K562 (cell line): ENCODE measurements around the gene ABCD3. TPM values are rescaled to one million over a fixed set of nuclear protein-coding genes. Genes with fewer than 3 reads are reported as not detected.
"Not testable (repeated sequence)": the region's sequence is repeated elsewhere in the genome, so short reads cannot be mapped to it uniquely, and the experiment has no call there.

Experiments used
- ATAC-seq: fragments of 200-7000 bp; cut with Tn5 transposase; 3 replicates; pipeline ENCODE4 v1.9.1; 2020; ENCODE audit warnings: moderate library complexity
- BruUV-seq: library from RNA; stranded (reverse); fragments of 400-500 nt; replicated peaks from 2 replicates; lab custom pipeline; 2021; lab: Mats Ljungman, UMichigan
- CTCF ChIA-PET: fragments of 300-600 bp; formaldehyde crosslinking; extraction: SDS; loops from one replicate; lab custom pipeline; 2021; ENCODE audit warnings: low intra/inter-chr PET ratio; lab: Yijun Ruan, JAX
- POLR2A ChIA-PET: fragments of 300-600, 350-650 bp; sonication (Branson Sonifier 250); formaldehyde crosslinking; extraction: SDS; loops from one replicate; lab custom pipeline; 2021; ENCODE audit warnings: antibody characterized with exemption, inconsistent platforms; lab: Yijun Ruan, JAX
- DNase-seq, 4 experiments: peaks; one replicate each; pipeline versions ENCODE4 v3.0.0 to v3.0.0-alpha.2; 2011 to 2018; ENCODE audit warnings: low spot score in 3 of 4, mixed read lengths in 3 of 4; ENCODE audit errors: extremely low read depth in 1 of 4
- FAIRE-seq: peaks from 2 replicates; lab custom pipeline; 2011; peaks lifted over from hg19 to GRCh38; lab: Jason Lieb, UNC
- H2AFZ ChIP-seq: 2 replicates; pipeline ENCODE4 v1.6.0; 2011; ENCODE audit warnings: low read depth, low read length, control low read depth, inconsistent platforms
- H3K27ac ChIP-seq: fragments of 200-600 bp; 3 replicates; pipeline ENCODE4 v1.8.0; 2011; ENCODE audit warnings: low read depth, mild to moderate bottlenecking, control low read depth, inconsistent platforms, low read length, moderate library complexity, mixed read lengths; ENCODE audit errors: extremely low read depth
- H3K27me3 ChIP-seq, 2 experiments: fragments of 300-600 bp in 1 of 2; 2 replicates in 1 of 2; 3 replicates in 1 of 2; pipeline versions ENCODE4 v1.6.0 to v1.8.0; 2011; ENCODE audit warnings: inconsistent platforms in 2 of 2, low read length in 2 of 2, mild to moderate bottlenecking in 1 of 2, mixed read lengths in 1 of 2, moderate library complexity in 1 of 2; ENCODE audit not compliant: control insufficient read depth in 2 of 2, insufficient read depth in 2 of 2
- H3K36me3 ChIP-seq: fragments of 300-600 bp; 3 replicates; pipeline ENCODE4 v1.8.0; 2011; ENCODE audit warnings: mild to moderate bottlenecking, low read length, inconsistent platforms; ENCODE audit not compliant: control insufficient read depth, insufficient read depth
- H3K4me1 ChIP-seq, 2 experiments: fragments of 200-600 bp in 1 of 2; replicated peaks in 1 of 2; 2 replicates in 1 of 2; 3 replicates in 1 of 2; pipeline versions ENCODE4 v1.5.1 to v1.8.0; 2011; ENCODE audit warnings: inconsistent platforms in 2 of 2, low read length in 2 of 2, mild to moderate bottlenecking in 1 of 2, mixed read lengths in 1 of 2, moderate library complexity in 1 of 2; ENCODE audit not compliant: control insufficient read depth in 2 of 2, insufficient read depth in 2 of 2
- H3K4me2 ChIP-seq: 2 replicates; pipeline ENCODE4 v1.6.1; 2011; ENCODE audit warnings: low read length, control low read depth, inconsistent platforms, mixed read lengths; ENCODE audit not compliant: insufficient read depth
- H3K4me3 ChIP-seq: fragments of 200-600 bp; sonication (generic), shearing (Covaris generic); 2 replicates; pipeline ENCODE4 v1.5.1; 2016; ENCODE audit warnings: control low read depth, inconsistent platforms
- H3K79me2 ChIP-seq: fragments of 200-600 bp; 3 replicates; pipeline ENCODE4 v1.8.0; 2011; ENCODE audit warnings: low read length, inconsistent platforms; ENCODE audit not compliant: control insufficient read depth, insufficient read depth
- H3K9ac ChIP-seq, 2 experiments: 2 replicates each; pipeline versions ENCODE4 v1.6.0 to v1.6.1; 2011; ENCODE audit warnings: low read depth in 2 of 2, low read length in 2 of 2, control low read depth in 1 of 2, inconsistent platforms in 1 of 2, mild to moderate bottlenecking in 1 of 2, mixed read lengths in 1 of 2; ENCODE audit not compliant: insufficient read depth in 1 of 2
- H3K9me1 ChIP-seq: one replicate; pipeline ENCODE4 v1.6.0; 2011; ENCODE audit warnings: inconsistent platforms, mild to moderate bottlenecking, low read length, moderate library complexity; ENCODE audit not compliant: control insufficient read depth, insufficient read depth
- H3K9me3 ChIP-seq: replicated peaks from 2 replicates; pipeline ENCODE4 v1.5.1; 2011; ENCODE audit warnings: low read depth, low read length, inconsistent platforms; ENCODE audit not compliant: control insufficient read depth, insufficient read depth
- H4K20me1 ChIP-seq: replicated peaks from 2 replicates; pipeline ENCODE4 v1.6.1; 2011; ENCODE audit warnings: low read length, inconsistent platforms, mixed read lengths; ENCODE audit not compliant: control insufficient read depth, insufficient read depth
- CHD1 ChIP-seq: fragments of 200-600 bp; sonication (generic); IDR thresholded peaks from one replicate; pipeline ENCODE4 v1.6.1; 2012; ENCODE audit warnings: mild to moderate bottlenecking, moderate library complexity, low read length, inconsistent platforms
- NUFIP1 ChIP-seq: fragments of 450-650 bp; IDR thresholded peaks from 2 replicates; pipeline ENCODE4 v1.6.1; 2018; ENCODE audit not compliant: partially characterized antibody
- STAG1 ChIP-seq: sonication (generic); formaldehyde crosslinking; IDR thresholded peaks from 2 replicates; pipeline ENCODE4 v1.5.0; 2020; ENCODE audit warnings: missing genetic modification reagents, borderline replicate concordance
- TAF9B ChIP-seq: fragments of 450-650 bp; IDR thresholded peaks from 2 replicates; pipeline ENCODE4 v1.6.1; 2018; ENCODE audit warnings: mild to moderate bottlenecking; ENCODE audit not compliant: partially characterized antibody
- ZNF57 ChIP-seq: fragments of 450-650 bp; formaldehyde crosslinking; IDR thresholded peaks from 2 replicates; pipeline ENCODE4 v1.4.0; 2020; ENCODE audit warnings: mild to moderate bottlenecking, moderate library complexity
- WGBS: fragments of 100-300 bp; shearing (Covaris generic); methylation state at CpG from one replicate; pipeline ENCODE4 v1.1.6; 2016; ENCODE audit warnings: low coverage, mixed read lengths; ENCODE audit not compliant: insufficient coverage; ENCODE audit errors: missing lambda C conversion rate; 5-methylcytosine and 5-hydroxymethylcytosine counted together
- in situ Hi-C: fragments of 300-500 bp; cut with MboI; formaldehyde crosslinking; loops from 4 replicates; pipeline ENCODE4 v1.15.0; 2018; ENCODE audit warnings: inconsistent platforms, mixed read lengths
- intact Hi-C: fragments of 100-400 bp; cut with micrococcal nuclease; formaldehyde crosslinking; loops from 2 replicates; pipeline ENCODE4 v1.14.2; 2022
- polyA plus RNA-seq, 8 experiments: library from polyadenylated mRNA; depleted of rRNA in 4 of 8; stranded (reverse) in 5 of 8; unstranded in 3 of 8; fragments of >200 nt; fragmentation: Nextera tagmentation in 2 of 8; fragmentation: Illumina TruSeq in 1 of 8; extraction: Ambion mirVana in 2 of 8; extraction: Trizol in 1 of 8; gene quantifications; 2 replicates each; pipeline versions ENCODE4 v1.2.1 to v1.2.3, GENCODE V29; 2011 to 2014; ENCODE audit warnings: inconsistent platforms in 1 of 8, missing spikeins in 1 of 8
- total RNA-seq, 7 experiments: library from RNA; depleted of rRNA in 6 of 7; stranded (reverse); fragments of >200 nt in 6 of 7; fragmentation: Illumina TruSeq in 2 of 7; extraction: Trizol in 2 of 7; gene quantifications; 2 replicates each; pipeline versions ENCODE4 v1.2.1 to v1.2.3, GENCODE V29; 2011 to 2021; ENCODE audit warnings: low replicate concordance in 1 of 7
- TF ChIP-seq, protein P1 (sequence below): fragments of 450-650 bp; formaldehyde crosslinking; conservative IDR thresholded peaks from 2 replicates; pipeline ENCODE4 v1.4.0; 2022; ENCODE audit warnings: mild to moderate bottlenecking, missing genetic modification characterization
- TF ChIP-seq, protein P2 (sequence below): fragments of 250-450 bp; sonication (Bioruptor Pico); IDR thresholded peaks from 2 replicates; pipeline ENCODE4 v1.5.0; 2021
- TF ChIP-seq, protein P3 (sequence below), 2 experiments: IDR thresholded peaks; 2 replicates each; pipeline ENCODE4 v1.6.1; 2012; ENCODE audit warnings: improper control_type of control experiment in 2 of 2, low read depth in 2 of 2, low read length in 2 of 2, borderline replicate concordance in 1 of 2

ABCD3 gene
- total and polyA plus RNA-seq, 9 of the 15 experiments (the other 6 are each of a cell fraction or from before 2014, with no cell fraction given) = 11.0 to 30.7 (median 15.5) TPM

DNA sequence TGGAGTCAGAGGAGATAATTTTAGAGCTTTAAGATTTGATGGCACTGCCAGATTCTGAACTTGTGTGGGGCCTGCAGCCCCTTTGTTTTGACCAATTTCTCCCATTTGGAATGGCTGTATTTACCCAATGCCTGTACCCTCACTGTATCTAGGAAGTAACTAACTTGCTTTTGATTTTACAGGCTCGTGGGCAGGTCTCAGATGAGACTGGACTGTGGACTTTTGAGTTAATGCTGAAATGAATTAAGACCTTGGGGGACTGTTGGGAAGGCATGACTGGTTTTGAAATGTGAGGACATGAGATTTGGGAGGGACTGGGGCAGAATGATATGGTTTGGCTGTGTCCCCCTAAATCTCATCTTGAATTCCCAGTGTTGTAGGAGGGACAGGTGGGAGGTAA is 11.9 kb downstream of the ABCD3 start:
- WGBS = 13% methylated on average over 1 of the region's 1 CpG
- FAIRE-seq, H3K4me1 ChIP-seq, H3K36me3 ChIP-seq, H3K9me3 ChIP-seq, CTCF ChIA-PET, H3K79me2 ChIP-seq, in situ Hi-C loops, intact Hi-C loops, H2AFZ ChIP-seq, H3K27me3 ChIP-seq, ATAC-seq, H3K4me3 ChIP-seq, H3K4me2 ChIP-seq, DNase-seq, H4K20me1 ChIP-seq, H3K27ac ChIP-seq, BruUV-seq, H3K9me1 ChIP-seq, H3K9ac ChIP-seq: not testable (repeated sequence)
- POLR2A ChIA-PET = interaction anchor here (1.8 kb wide), 1 partner anchor 10 kb away, joined by 4 read pairs; no protein-coding TSS in a partner anchor

DNA sequence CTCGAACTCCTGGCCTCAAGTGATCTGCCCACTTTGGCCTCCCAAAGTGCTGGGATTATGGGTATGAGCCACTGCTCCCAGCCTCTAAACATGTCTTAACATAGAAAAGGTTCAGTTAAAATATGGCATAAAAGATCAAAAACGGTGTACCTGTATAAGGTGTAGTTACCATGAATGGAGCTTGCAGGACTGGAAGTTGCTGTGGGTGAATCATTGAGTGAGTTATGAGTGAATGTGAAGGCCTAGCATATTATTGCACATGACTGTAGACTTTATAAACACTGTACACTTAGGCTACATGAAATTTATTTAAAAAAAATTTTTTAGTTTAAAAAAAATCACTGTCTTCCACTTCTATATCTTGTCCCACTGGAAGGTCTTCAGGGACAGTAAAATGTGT is 15.7 kb downstream of the ABCD3 start:
- Histone ChIP-seq H3K9me3 (no peaks in the 10 kb centered on the region; the same call in 1 of the 2 replicates), H3K4me3 (no peak overlapping the region), H3K9ac (no peak overlapping the region), H3K4me2 (no peak overlapping the region), H3K27me3 (no peaks in the 10 kb centered on the region), H3K27ac (no peak overlapping the region), H3K36me3 (no peaks in the 10 kb centered on the region), H3K9me1 (no peaks in the 10 kb centered on the region), H4K20me1 (no peaks in the 10 kb centered on the region), H3K79me2 (no peaks in the 10 kb centered on the region), H2AFZ (no peak overlapping the region), H3K4me1 (no peaks in the 10 kb centered on the region)
- ChIA-PET CTCF (no interaction called here), POLR2A (no interaction called here)
- BruUV-seq = no TSS peak
- 48% methylated on average over 2 of the region's 2 CpGs for WGBS
- DNase-seq = no peak
- ATAC-seq = no peak
- intact Hi-C loops = no loop called here
- FAIRE-seq = no peak
- in situ Hi-C loops = no loop called here
- no peak for TF ChIP-seq ZNF57 (CRISPR knock-in tag)
- TF ChIP-seq CHD1 = no peak
- TF ChIP-seq NUFIP1 = no peak
- TF ChIP-seq, protein P1, sequence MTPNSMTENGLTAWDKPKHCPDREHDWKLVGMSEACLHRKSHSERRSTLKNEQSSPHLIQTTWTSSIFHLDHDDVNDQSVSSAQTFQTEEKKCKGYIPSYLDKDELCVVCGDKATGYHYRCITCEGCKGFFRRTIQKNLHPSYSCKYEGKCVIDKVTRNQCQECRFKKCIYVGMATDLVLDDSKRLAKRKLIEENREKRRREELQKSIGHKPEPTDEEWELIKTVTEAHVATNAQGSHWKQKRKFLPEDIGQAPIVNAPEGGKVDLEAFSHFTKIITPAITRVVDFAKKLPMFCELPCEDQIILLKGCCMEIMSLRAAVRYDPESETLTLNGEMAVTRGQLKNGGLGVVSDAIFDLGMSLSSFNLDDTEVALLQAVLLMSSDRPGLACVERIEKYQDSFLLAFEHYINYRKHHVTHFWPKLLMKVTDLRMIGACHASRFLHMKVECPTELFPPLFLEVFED (CRISPR knock-in tag) = no peak
- TF ChIP-seq, protein P2, sequence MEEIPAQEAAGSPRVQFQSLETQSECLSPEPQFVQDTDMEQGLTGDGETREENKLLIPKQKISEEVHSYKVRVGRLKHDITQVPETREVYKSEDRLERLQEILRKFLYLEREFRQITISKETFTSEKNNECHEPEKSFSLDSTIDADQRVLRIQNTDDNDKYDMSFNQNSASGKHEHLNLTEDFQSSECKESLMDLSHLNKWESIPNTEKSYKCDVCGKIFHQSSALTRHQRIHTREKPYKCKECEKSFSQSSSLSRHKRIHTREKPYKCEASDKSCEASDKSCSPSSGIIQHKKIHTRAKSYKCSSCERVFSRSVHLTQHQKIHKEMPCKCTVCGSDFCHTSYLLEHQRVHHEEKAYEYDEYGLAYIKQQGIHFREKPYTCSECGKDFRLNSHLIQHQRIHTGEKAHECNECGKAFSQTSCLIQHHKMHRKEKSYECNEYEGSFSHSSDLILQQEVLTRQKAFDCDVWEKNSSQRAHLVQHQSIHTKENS = no peak
- TF ChIP-seq TAF9B = no peak
- TF ChIP-seq, protein P3, sequence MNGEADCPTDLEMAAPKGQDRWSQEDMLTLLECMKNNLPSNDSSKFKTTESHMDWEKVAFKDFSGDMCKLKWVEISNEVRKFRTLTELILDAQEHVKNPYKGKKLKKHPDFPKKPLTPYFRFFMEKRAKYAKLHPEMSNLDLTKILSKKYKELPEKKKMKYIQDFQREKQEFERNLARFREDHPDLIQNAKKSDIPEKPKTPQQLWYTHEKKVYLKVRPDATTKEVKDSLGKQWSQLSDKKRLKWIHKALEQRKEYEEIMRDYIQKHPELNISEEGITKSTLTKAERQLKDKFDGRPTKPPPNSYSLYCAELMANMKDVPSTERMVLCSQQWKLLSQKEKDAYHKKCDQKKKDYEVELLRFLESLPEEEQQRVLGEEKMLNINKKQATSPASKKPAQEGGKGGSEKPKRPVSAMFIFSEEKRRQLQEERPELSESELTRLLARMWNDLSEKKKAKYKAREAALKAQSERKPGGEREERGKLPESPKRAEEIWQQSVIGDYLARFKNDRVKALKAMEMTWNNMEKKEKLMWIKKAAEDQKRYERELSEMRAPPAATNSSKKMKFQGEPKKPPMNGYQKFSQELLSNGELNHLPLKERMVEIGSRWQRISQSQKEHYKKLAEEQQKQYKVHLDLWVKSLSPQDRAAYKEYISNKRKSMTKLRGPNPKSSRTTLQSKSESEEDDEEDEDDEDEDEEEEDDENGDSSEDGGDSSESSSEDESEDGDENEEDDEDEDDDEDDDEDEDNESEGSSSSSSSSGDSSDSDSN (IDR thresholded peaks at IDR 0.05; ENCODE audit: borderline replicate concordance in 1 of 2, low read depth in 2 of 2, low read length in 2 of 2) = no peak
- TF ChIP-seq STAG1 (CRISPR knock-in tag) = no peak
